Osteoblast (primary cell): ENCODE data around the gene TAF4. TPM values are rescaled to one million over a fixed set of nuclear protein-coding genes. Genes with fewer than 3 reads are reported as not detected.
A peak's percentile ranks its signal among the peaks of the same experiment; 100 is the strongest.

Experiments
- DNase-seq: peaks from one replicate; pipeline ENCODE4 v3.0.0; 2011; ENCODE audit warnings: low spot score, mixed read lengths; ENCODE audit not compliant: insufficient read length; ENCODE audit errors: missing footprints
- H2AFZ ChIP-seq: 2 replicates; pipeline ENCODE4 v1.6.0; 2011; ENCODE audit warnings: mild to moderate bottlenecking, low read length
- H3K27ac ChIP-seq: 2 replicates; pipeline ENCODE4 v1.5.1; 2011; ENCODE audit warnings: mild to moderate bottlenecking, low read depth, low read length, moderate library complexity
- H3K27me3 ChIP-seq: 2 replicates; pipeline ENCODE4 v1.6.0; 2012; ENCODE audit warnings: mild to moderate bottlenecking, control low read depth, inconsistent platforms, low read length, moderate library complexity; ENCODE audit not compliant: insufficient read depth
- H3K36me3 ChIP-seq: 2 replicates; pipeline ENCODE4 v1.5.1; 2011; ENCODE audit warnings: mild to moderate bottlenecking, low read length, control low read depth, moderate library complexity; ENCODE audit not compliant: insufficient read depth
- H3K4me1 ChIP-seq: 2 replicates; pipeline ENCODE4 v1.5.1; 2011; ENCODE audit warnings: mild to moderate bottlenecking, low read length, control low read depth, moderate library complexity; ENCODE audit not compliant: insufficient read depth
- H3K4me2 ChIP-seq: 2 replicates; pipeline ENCODE4 v1.6.0; 2011; ENCODE audit warnings: mild to moderate bottlenecking, low read length; ENCODE audit not compliant: insufficient read depth
- H3K4me3 ChIP-seq: fragments of 200-600 bp; sonication (generic); 3 replicates; pipeline ENCODE4 v1.5.1; 2012; ENCODE audit warnings: mild to moderate bottlenecking, low read length, inconsistent platforms; ENCODE audit not compliant: insufficient read depth
- H3K79me2 ChIP-seq: 2 replicates; pipeline ENCODE4 v1.6.0; 2012; ENCODE audit warnings: mild to moderate bottlenecking, low read length, control low read depth, inconsistent platforms; ENCODE audit not compliant: insufficient read depth
- H3K9me3 ChIP-seq: 2 replicates; pipeline ENCODE4 v1.5.1; 2011; ENCODE audit warnings: low read depth, low read length, control low read depth
- H4K20me1 ChIP-seq: 2 replicates; pipeline ENCODE4 v1.6.0; 2012; ENCODE audit warnings: mild to moderate bottlenecking, low read length, control low read depth; ENCODE audit not compliant: insufficient read depth
- total RNA-seq: library from RNA; depleted of rRNA; stranded (reverse); fragments of >200 nt; gene quantifications from 2 replicates; pipeline ENCODE4 v1.2.3, GENCODE V29; 2012
- TF ChIP-seq, protein P1 (sequence below): IDR thresholded peaks from 2 replicates; pipeline ENCODE4 v1.5.1; 2011; ENCODE audit warnings: mild to moderate bottlenecking, low read depth, low read length, moderate library complexity; ENCODE audit errors: extremely low read depth

Gene TAF4
- total RNA-seq, 1 donor = 4.3 TPM

DNA sequence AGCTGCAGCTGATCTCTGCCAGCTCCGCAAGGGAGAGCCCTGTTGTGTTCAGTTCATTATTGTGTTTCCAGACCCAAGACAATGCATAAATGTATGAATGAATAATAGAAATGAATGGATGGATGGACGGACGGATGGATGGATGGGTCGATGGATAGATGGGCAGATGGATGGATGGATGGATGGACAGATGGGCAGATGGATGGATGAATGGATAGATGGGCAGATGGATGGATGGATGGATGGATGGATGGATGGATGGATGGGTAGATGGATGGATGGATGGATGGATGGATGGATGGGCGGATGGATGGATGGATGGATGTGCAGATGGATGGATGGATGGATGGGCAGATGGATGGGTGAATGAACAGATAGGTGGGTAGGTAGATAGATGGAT is 39.9 kb upstream of the TAF4 start:
- H4K20me1 ChIP-seq = no peaks in the 10 kb centered on the region
- no peak overlapping the region for H2AFZ ChIP-seq
- H3K27me3 ChIP-seq = no peaks in the 10 kb centered on the region
- no peak overlapping the region for H3K27ac ChIP-seq
- no peaks in the 10 kb centered on the region for H3K79me2 ChIP-seq
- peaks cover 11% of the 10 kb centered on the region for H3K9me3 ChIP-seq
- no peak overlapping the region for H3K4me3 ChIP-seq
- H3K4me1 ChIP-seq = no peaks in the 10 kb centered on the region
- no peak for DNase-seq
- H3K4me2 ChIP-seq = no peak overlapping the region
- H3K36me3 ChIP-seq = no peaks in the 10 kb centered on the region
- TF ChIP-seq, protein P1, sequence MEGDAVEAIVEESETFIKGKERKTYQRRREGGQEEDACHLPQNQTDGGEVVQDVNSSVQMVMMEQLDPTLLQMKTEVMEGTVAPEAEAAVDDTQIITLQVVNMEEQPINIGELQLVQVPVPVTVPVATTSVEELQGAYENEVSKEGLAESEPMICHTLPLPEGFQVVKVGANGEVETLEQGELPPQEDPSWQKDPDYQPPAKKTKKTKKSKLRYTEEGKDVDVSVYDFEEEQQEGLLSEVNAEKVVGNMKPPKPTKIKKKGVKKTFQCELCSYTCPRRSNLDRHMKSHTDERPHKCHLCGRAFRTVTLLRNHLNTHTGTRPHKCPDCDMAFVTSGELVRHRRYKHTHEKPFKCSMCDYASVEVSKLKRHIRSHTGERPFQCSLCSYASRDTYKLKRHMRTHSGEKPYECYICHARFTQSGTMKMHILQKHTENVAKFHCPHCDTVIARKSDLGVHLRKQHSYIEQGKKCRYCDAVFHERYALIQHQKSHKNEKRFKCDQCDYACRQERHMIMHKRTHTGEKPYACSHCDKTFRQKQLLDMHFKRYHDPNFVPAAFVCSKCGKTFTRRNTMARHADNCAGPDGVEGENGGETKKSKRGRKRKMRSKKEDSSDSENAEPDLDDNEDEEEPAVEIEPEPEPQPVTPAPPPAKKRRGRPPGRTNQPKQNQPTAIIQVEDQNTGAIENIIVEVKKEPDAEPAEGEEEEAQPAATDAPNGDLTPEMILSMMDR = no peak

DNA sequence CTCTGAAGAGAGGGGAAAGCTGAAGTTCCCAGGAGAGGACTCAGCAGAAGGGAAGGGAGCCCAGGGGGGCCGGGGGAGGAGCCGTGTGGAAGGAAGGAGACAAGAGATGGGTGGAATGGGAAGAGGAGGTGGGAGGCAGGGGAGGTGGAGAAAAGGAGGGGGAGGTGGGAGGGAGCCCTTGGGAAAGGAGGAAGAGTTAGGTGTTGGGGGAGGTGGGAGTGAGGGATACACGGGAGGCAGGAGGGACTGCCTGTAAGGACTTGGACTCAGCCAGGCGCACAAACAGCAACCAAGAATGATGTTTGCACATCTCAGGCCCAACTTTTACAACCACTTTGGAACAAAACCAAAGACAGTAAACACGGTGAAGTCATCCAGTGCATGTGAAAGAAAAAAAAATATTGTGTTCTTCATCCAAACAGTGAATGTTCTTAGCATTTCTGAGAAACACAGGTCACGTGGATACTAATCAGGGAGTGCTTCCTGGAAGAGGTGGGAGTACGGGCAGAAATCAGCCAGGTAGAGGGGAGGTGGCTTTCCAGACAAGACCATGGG is 39.2 kb upstream of the TAF4 start:
- H3K4me1 ChIP-seq = no peaks in the 10 kb centered on the region
- peaks cover 11% of the 10 kb centered on the region for H3K9me3 ChIP-seq
- no peak overlapping the region for H3K4me2 ChIP-seq
- no peaks in the 10 kb centered on the region for H3K79me2 ChIP-seq
- no peaks in the 10 kb centered on the region for H3K27me3 ChIP-seq
- H3K27ac ChIP-seq = no peak overlapping the region
- H4K20me1 ChIP-seq = no peaks in the 10 kb centered on the region
- peak; percentile 95 for DNase-seq
- no peak overlapping the region for H3K4me3 ChIP-seq
- TF ChIP-seq, protein P1 = no peak
- H2AFZ ChIP-seq = no peak overlapping the region
- H3K36me3 ChIP-seq = no peaks in the 10 kb centered on the region

DNA sequence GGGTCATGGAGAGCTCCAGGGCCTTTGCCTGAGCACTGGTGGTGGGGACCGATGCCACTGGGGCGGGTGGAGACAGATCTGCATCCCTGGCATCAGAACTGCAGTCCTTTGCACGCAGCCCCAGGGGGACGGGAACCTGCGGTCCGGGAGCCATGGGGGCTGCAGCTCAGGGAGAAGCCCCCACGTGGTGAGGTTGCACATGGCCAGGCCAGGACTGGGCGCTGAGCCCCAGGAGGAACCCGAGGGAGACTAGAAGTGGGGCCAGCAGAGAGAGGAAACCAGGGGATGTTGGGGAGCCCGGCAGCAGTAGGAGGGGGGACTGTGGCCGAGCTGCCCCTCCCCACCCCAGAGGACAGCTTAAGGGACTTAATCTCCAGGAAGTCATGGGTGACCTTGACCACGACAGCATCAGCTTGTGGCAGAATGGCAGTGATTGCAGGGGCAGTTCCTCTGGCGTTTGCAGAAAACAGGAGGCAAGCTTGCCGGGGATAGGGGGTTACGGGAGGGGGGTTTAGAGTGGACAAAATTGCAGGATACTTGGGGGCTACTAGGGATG is 38.6 kb upstream of the TAF4 start:
- no peak overlapping the region for H2AFZ ChIP-seq
- H3K79me2 ChIP-seq = no peaks in the 10 kb centered on the region
- H3K27me3 ChIP-seq = no peaks in the 10 kb centered on the region
- TF ChIP-seq, protein P1 = no peak
- no peak for DNase-seq
- no peak overlapping the region for H3K4me2 ChIP-seq
- H3K4me1 ChIP-seq = no peaks in the 10 kb centered on the region
- no peak overlapping the region for H3K27ac ChIP-seq
- no peaks in the 10 kb centered on the region for H3K36me3 ChIP-seq
- H3K9me3 ChIP-seq = peaks cover 8% of the 10 kb centered on the region
- no peak overlapping the region for H3K4me3 ChIP-seq
- H4K20me1 ChIP-seq = no peaks in the 10 kb centered on the region

DNA sequence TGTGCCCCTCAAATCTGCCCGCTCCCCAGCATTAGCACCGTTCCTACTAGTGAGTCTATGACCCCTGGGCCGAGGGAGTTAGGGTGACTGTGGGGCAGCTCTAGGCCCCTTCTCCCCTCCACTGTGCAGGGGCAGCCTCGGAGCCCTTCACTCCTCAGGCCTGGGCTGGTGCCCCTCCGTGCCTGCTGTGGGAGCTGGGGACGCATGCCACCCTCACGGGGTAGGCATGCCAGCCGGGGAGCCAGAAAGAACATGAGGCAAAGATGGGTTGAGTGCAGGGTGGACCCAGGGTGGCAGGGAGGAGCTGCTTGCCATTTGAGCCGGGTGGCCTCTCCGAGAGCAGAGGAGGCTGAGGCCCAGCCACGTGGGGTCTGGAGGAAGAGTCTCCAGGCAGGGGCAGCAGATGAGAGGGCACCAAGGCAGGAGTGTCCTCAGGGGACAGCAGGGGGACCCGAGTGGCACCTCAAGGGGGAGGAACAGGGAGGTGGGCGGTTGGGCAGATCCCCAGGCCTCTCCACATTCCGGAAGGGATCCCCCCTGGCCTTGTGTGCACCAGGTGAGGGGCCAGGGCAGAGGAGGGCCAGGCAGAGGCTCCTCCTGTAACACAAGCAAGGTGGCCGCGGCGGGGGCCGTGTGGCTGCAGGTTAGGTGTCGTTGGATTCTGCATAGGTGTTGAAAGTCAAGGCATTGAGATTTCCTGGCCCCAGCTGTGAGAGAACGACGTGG is 38.0 kb upstream of the TAF4 start:
- H3K9me3 ChIP-seq = peaks cover 6% of the 10 kb centered on the region
- H3K36me3 ChIP-seq = no peaks in the 10 kb centered on the region
- no peaks in the 10 kb centered on the region for H3K79me2 ChIP-seq
- no peaks in the 10 kb centered on the region for H3K27me3 ChIP-seq
- TF ChIP-seq, protein P1 = no peak
- DNase-seq = no peak
- H3K4me3 ChIP-seq = no peak overlapping the region
- no peak overlapping the region for H2AFZ ChIP-seq
- no peaks in the 10 kb centered on the region for H3K4me1 ChIP-seq
- H3K27ac ChIP-seq = no peak overlapping the region
- no peaks in the 10 kb centered on the region for H4K20me1 ChIP-seq
- H3K4me2 ChIP-seq = no peak overlapping the region
